BJ (cell line): ENCODE measurements around the gene PHLDA2. TPM values are rescaled to one million over a fixed set of nuclear protein-coding genes. Genes with fewer than 3 reads are reported as not detected.

Experiments used
- CTCF ChIA-PET: fragments of 350-600 bp; formaldehyde crosslinking; extraction: SDS; loops from one replicate; lab custom pipeline; 2021; ENCODE audit warnings: antibody characterized with exemption, inconsistent platforms; lab: Yijun Ruan, JAX
- POLR2A ChIA-PET: fragments of 300-600 bp; sonication (Branson Sonifier 250); formaldehyde crosslinking; extraction: SDS; loops from one replicate; lab custom pipeline; 2021; ENCODE audit warnings: antibody characterized with exemption; lab: Charles Lee
- DNase-seq: peaks from one replicate; pipeline ENCODE4 v3.0.0-alpha.2; 2011; ENCODE audit warnings: low read depth
- H3K27me3 ChIP-seq: 2 replicates; pipeline ENCODE4 v1.6.0; 2011; ENCODE audit warnings: low read length; ENCODE audit not compliant: control insufficient read depth, insufficient read depth
- H3K36me3 ChIP-seq: 2 replicates; pipeline ENCODE4 v1.5.1; 2011; ENCODE audit warnings: low read length; ENCODE audit not compliant: control insufficient read depth, insufficient read depth
- H3K4me3 ChIP-seq: 2 replicates; pipeline ENCODE4 v1.5.1; 2011; ENCODE audit warnings: low read depth, mild to moderate bottlenecking, control low read depth, low read length
- polyA plus RNA-seq: library from polyadenylated mRNA; depleted of rRNA; stranded (reverse); fragments of >200 nt; gene quantifications from 2 replicates; pipeline ENCODE4 v1.2.3, GENCODE V29; 2011
- TF ChIP-seq, protein P1 (sequence below): IDR thresholded peaks from 2 replicates; pipeline ENCODE4 v1.5.1; 2011; ENCODE audit warnings: low read depth, mild to moderate bottlenecking, control low read depth, inconsistent platforms, low read length, moderate library complexity; ENCODE audit not compliant: insufficient read depth

Gene PHLDA2
- polyA plus RNA-seq, 1 experiment = 12.8 TPM

DNA sequence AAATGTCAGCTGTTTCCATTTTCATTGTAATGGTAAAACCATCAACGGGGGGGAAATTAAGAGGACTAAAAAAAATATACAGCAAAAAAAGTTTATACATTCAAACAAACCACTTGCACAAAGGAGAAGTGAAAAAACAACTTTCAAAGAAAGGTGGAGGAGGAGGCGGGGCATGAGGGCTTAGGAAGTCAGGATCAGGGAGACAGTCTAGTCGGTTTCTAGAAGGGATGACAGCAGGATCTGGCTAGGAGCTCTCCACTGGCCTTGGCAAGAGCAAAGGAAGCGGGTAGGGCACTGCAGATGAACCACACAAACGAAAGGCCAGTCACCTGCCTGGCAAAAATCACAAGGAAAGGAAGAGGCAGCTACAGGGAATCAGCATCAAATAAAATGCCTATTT lies 31.9 kb upstream of the PHLDA2 start:
- no peak for DNase-seq
- no peaks in the 10 kb centered on the region for H3K27me3 ChIP-seq
- CTCF ChIA-PET = interaction anchor here (1.1 kb wide), 1 partner anchor 15 kb away, joined by 3 read pairs; no protein-coding TSS in a partner anchor
- H3K36me3 ChIP-seq = peaks cover 23% of the 10 kb centered on the region
- TF ChIP-seq, protein P1, sequence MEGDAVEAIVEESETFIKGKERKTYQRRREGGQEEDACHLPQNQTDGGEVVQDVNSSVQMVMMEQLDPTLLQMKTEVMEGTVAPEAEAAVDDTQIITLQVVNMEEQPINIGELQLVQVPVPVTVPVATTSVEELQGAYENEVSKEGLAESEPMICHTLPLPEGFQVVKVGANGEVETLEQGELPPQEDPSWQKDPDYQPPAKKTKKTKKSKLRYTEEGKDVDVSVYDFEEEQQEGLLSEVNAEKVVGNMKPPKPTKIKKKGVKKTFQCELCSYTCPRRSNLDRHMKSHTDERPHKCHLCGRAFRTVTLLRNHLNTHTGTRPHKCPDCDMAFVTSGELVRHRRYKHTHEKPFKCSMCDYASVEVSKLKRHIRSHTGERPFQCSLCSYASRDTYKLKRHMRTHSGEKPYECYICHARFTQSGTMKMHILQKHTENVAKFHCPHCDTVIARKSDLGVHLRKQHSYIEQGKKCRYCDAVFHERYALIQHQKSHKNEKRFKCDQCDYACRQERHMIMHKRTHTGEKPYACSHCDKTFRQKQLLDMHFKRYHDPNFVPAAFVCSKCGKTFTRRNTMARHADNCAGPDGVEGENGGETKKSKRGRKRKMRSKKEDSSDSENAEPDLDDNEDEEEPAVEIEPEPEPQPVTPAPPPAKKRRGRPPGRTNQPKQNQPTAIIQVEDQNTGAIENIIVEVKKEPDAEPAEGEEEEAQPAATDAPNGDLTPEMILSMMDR = no peak
- POLR2A ChIA-PET = no interaction called here
- no peak overlapping the region for H3K4me3 ChIP-seq

DNA sequence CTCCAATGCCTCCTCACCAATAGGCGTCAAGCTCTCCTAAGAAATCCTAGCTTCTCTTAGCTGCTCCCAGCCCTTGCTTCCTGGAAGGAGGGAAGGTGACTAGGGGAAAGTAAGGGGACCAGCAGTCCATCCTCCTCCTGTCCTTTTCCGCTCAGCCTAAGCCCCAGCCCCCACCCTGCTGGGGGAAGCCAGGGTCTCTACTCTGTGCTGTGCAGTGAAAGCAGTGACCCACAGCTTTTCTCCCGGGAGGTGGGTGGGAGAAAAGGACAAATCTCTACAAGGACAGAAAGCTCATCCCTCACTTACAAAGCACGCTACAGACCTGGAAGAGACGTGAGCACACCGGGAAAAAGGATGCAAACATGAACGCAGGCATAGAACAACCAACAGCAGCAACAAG lies 30.9 kb upstream of the PHLDA2 start:
- POLR2A ChIA-PET = no interaction called here
- CTCF ChIA-PET = no interaction called here
- no peak for DNase-seq
- TF ChIP-seq, protein P1 = no peak
- Histone ChIP-seq H3K36me3 (peaks cover 24% of the 10 kb centered on the region), H3K27me3 (no peaks in the 10 kb centered on the region), H3K4me3 (no peak overlapping the region)

DNA sequence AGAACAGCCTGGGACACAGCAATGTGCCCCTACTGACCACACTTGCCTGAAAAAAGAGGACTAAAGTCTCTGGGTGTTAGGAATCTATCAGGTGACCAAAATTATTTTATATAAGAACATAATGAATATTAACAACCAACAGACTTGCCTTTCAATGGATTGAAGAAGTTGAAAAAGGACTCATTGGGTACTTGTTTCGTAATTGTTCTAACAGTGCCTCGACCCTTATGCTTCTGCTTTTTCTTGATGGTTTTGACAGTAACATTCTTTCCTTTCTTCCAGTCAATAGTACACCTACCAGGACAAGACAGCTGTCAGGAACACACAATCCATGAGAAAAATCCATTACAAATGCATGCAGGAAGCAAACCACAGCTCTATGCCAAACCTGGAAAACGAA lies 29.0 kb upstream of the PHLDA2 start:
- ChIA-PET POLR2A (no interaction called here), CTCF (no interaction called here)

DNA sequence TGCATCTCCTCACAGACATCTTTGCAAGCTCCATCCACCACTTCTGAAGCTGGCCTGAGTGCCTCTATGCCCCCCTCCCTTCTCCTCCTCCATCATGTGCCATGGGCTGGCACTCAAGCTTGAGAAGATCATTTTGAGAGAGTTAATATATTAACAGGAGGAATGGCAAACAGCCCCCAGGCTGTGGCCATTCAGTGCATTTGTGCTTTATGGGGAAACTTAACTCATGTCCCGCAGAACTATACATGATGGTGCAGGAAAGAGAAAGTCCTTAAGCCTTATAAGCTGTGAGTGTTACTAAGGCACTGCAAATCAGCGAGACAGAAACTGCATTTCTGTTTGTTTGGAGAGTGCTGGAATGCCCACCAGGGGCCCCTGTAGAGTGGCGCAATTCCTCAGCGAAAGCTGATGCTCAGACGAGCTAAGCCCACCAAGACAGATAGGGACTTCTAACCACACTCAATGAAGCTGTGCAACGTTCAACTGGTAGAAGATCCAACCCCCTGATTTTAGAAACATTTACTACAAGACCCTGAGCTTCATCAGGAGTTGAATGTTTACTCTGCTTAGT lies 26.8 kb upstream of the PHLDA2 start:
- CTCF ChIA-PET = no interaction called here
- Histone ChIP-seq H3K27me3 (no peaks in the 10 kb centered on the region), H3K4me3 (no peak overlapping the region), H3K36me3 (peaks cover 19% of the 10 kb centered on the region)
- no peak for DNase-seq
- POLR2A ChIA-PET = no interaction called here
- TF ChIP-seq, protein P1 = no peak

More for the DNA sequence above, 29.0 kb upstream of the PHLDA2 start:
- no peak for DNase-seq
- Histone ChIP-seq H3K36me3 (peaks cover 15% of the 10 kb centered on the region), H3K4me3 (no peak overlapping the region), H3K27me3 (no peaks in the 10 kb centered on the region)
- TF ChIP-seq, protein P1 = no peak

DNA sequence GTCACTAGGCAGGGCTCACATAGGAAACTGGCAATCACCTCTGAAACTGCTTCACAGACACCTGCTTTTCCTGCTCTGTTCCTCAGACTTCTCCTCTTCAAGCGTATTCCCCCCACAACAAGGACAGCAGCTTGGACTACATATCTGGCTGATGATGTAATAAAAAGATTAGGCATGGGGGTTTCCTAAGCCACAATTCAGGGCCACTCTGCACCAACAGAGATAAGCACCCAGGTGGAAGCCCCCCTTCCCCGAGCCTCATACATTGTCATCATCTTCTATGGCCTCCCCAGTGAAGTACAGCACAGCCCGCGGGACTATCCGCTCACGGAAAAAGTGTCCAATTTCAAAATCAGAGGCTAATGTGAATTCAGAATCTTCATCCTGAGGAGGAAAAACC lies 25.0 kb upstream of the PHLDA2 start:
- ChIA-PET CTCF (interaction anchor here (1.2 kb wide), 1 partner anchor 13 kb away, joined by 3 read pairs; no protein-coding TSS in a partner anchor), POLR2A (interaction anchor here (0.5 kb wide), 1 partner anchor 37 kb away, joined by 3 read pairs; no protein-coding TSS in a partner anchor)
- no peaks in the 10 kb centered on the region for H3K27me3 ChIP-seq
- no peak for DNase-seq
- no peak overlapping the region for H3K4me3 ChIP-seq
- peaks cover 22% of the 10 kb centered on the region for H3K36me3 ChIP-seq
- TF ChIP-seq, protein P1 = no peak
